PC-3 (cell line): Measurements from ENCODE around the gene NOP9.

Experiments
- CTCF ChIP-seq: fragments of 300-600 bp; sonication (generic); conservative IDR thresholded peaks from 2 replicates; pipeline ENCODE4 v1.5.1; 2017; ENCODE audit warnings: antibody characterized with exemption, low read depth, mild to moderate bottlenecking, low read length
- EZH2 ChIP-seq: fragments of 300-600 bp; sonication (generic); IDR thresholded peaks from one replicate; pipeline ENCODE4 v1.6.1; 2017; ENCODE audit warnings: antibody characterized with exemption, mild to moderate bottlenecking, low read length; ENCODE audit not compliant: unreplicated experiment
- EZH2phosphoT487 ChIP-seq: fragments of 300-600 bp; sonication (generic); IDR thresholded peaks from 2 replicates; pipeline ENCODE4 v1.6.1; 2018; ENCODE audit warnings: mild to moderate bottlenecking, antibody characterized with exemption, low read length, borderline replicate concordance

- no peak for TF ChIP-seq CTCF
- TF ChIP-seq EZH2: no peak
- TF ChIP-seq EZH2phosphoT487: no peak
Measured at GRCh38 chr14:24251880-24252288, 47.8 kb upstream of the NOP9 start.
